Activated T-cell treated with anti-CD3 and anti-CD28 coated beads, Interleukin-2, amount 50 U/mL, for 72 hours (primary cell): ENCODE data around the gene TRAPPC13. TPM values are rescaled to one million over a fixed set of nuclear protein-coding genes. Genes with fewer than 3 reads are reported as not detected.

ENCODE experiments used
- ATAC-seq, 2 donors: fragments of 150-1000 bp; cut with Tn5 transposase; replicated peaks in 1 of 2; 2 replicates each; pipeline ENCODE4 v1.10.0; 2021; ENCODE audit warnings: moderate library complexity in 2 of 2, mild to moderate bottlenecking in 1 of 2
- DNase-seq, 2 donors: peaks; one replicate each; pipeline ENCODE4 v3.0.0; 2021 to 2022; ENCODE audit warnings: mixed read lengths in 1 of 2
- H3K27ac Mint-ChIP-seq: one replicate; pipeline ENCODE4 v1.8.0; 2022; ENCODE audit warnings: mild to moderate bottlenecking, moderate library complexity, mixed read lengths
- H3K27me3 Mint-ChIP-seq: one replicate; pipeline ENCODE4 v1.8.0; 2022; ENCODE audit warnings: low read depth, mixed read lengths
- H3K36me3 Mint-ChIP-seq, 2 donors: one replicate each; pipeline ENCODE4 v1.8.0; 2022; ENCODE audit warnings: mixed read lengths in 2 of 2, mild to moderate bottlenecking in 1 of 2; ENCODE audit not compliant: insufficient read depth in 2 of 2
- H3K4me1 Mint-ChIP-seq: one replicate; pipeline ENCODE4 v1.8.0; 2022; ENCODE audit warnings: low read depth, mixed read lengths
- H3K4me3 Mint-ChIP-seq, 2 donors: one replicate each; pipeline ENCODE4 v1.8.0; 2022; ENCODE audit warnings: mild to moderate bottlenecking in 2 of 2, mixed read lengths in 2 of 2, moderate library complexity in 2 of 2
- H3K9me3 Mint-ChIP-seq, 2 donors: one replicate each; pipeline ENCODE4 v1.8.0; 2022; ENCODE audit warnings: mixed read lengths in 2 of 2
- total RNA-seq, 2 donors: library from RNA; stranded (reverse); gene quantifications; one replicate each; pipeline ENCODE4 v1.2.3, GENCODE V29; 2022

TRAPPC13 gene
- total RNA-seq, 2 donors from 2014 or later = 23.4 to 29.5 TPM

DNA sequence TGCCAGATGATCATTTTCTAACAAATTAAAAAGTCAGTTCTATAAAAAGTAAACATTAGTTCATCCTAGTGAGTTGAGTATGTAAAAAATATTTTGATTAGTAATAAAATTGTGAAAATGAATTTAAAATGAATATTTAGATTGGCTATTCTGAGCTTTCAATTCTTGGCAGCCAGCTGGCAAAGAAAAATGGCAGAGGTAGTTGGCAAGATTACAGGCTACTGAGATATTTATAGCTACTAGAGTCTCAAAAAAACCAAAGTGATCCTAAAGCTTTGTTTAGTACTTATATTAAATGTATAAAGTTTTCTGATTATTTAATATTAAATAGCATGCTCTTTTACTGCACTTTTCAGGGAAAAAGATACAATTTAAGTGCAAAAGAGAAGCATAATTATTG is 72.1 kb downstream of the TRAPPC13 start:
- Mint-ChIP-seq H3K9me3 (no peaks in the 10 kb centered on the region), H3K4me3 (no peak overlapping the region), H3K4me1 (peaks cover 4% of the 10 kb centered on the region), H3K27ac (no peak overlapping the region), H3K27me3 (no peaks in the 10 kb centered on the region), H3K36me3 (peaks cover 10 to 17% of the 10 kb centered on the region in 2 donors)
- ATAC-seq (no peak), DNase-seq (no peak)

DNA sequence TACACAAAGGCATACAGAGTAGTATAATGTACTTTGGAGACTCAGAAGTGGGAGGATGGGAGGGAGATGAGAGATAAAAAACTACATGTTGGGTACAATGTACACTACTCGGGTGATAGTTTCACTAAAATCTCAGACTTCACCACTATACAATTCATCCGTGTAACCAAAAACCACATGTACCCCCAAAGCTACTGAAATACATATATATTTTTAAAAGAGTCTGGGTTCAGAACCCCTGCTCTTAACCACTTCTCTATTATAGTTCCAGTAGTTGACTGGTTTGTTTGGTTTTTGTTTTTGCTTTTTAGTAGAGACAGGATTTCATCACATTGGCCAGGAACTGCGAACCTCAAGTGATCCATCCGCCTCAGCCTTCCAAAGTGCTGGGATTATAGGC is 74.5 kb downstream of the TRAPPC13 start:
- Mint-ChIP-seq H3K9me3 (no peaks in the 10 kb centered on the region), H3K4me3 (no peak overlapping the region), H3K27ac (no peak overlapping the region), H3K27me3 (no peaks in the 10 kb centered on the region), H3K36me3 (peaks cover 10 to 19% of the 10 kb centered on the region in 2 donors), H3K4me1 (no peaks in the 10 kb centered on the region)
- DNase-seq (no peak), ATAC-seq (no peak)

DNA sequence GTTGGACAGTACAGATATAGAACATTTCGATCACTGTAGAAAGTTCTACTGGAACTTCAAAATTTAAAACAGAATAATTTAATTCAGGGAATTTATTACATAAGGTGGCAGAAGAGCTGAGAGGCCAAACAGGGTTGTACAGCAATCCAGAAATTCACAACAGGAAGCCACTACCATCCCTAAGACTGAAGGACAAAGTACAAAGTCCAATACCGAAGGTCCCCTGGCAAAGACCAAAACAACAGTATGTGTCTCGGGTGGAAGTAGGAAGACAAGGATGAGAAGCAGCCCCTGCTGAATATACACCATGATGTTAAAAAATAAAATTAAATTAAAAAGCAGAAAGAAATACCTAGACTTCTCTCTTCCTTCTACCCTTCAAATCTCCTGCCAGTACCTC is 77.2 kb downstream of the TRAPPC13 start:
- no peak for ATAC-seq
- H3K4me3 Mint-ChIP-seq = no peak overlapping the region
- no peak for DNase-seq
- no peaks in the 10 kb centered on the region for H3K4me1 Mint-ChIP-seq
- H3K27me3 Mint-ChIP-seq = no peaks in the 10 kb centered on the region
- H3K36me3 Mint-ChIP-seq = peaks cover 11 to 19% of the 10 kb centered on the region in 2 donors
- H3K27ac Mint-ChIP-seq = no peak overlapping the region
- no peaks in the 10 kb centered on the region for H3K9me3 Mint-ChIP-seq

DNA sequence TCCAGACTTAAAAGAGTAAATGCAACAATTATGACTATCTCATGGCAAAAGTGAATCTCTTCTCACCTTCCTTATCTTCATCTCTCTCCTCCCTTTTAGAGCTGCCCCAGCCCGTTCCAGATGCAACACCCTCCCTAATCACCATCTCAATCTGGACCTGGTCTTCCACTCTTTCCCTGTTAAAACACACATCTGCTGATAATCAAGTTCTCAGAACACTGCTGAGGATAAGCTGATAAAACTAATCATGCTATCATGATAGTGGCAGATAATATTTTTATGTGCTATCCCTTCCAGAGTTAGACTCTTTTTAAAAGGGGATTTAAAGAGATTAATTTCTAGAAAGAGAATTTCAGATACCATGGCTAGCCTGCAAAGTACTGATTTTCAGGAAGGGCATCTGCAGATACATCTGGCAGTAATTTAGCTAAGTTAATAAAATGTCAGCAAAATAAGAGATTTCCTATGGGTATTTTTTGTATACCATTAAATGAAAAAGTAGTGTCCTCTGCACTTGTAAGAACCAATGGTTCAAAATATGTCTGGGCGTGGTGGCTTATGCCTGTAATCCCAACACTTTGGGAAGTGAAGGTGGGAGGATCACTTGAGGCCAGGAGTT is 79.9 kb downstream of the TRAPPC13 start:
- Mint-ChIP-seq H3K36me3 (peaks cover 3 to 15% of the 10 kb centered on the region in 2 donors), H3K4me3 (no peak overlapping the region), H3K27ac (no peak overlapping the region), H3K4me1 (no peaks in the 10 kb centered on the region), H3K9me3 (no peaks in the 10 kb centered on the region), H3K27me3 (no peaks in the 10 kb centered on the region)
- no peak for ATAC-seq
- no peak for DNase-seq

DNA sequence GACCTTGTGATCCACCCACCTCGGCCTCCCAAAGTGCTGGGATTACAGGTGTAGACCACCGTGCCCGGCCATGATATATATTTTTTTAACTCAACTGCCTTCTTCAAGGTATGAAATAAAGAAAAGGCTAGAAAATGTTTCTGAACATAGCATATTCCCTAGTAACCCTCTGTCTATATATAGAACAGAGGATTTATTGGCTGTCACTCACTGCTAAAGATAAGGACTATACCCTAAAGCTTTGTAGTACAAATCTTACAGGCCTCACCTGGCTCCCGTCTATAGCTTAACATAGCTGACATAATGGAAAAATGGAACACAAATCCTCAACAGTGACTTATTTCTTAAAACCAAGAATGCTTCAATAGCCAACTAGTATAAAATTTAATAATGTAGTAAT is 82.8 kb downstream of the TRAPPC13 start:
- H3K36me3 Mint-ChIP-seq = peaks cover 2 to 8% of the 10 kb centered on the region in 2 donors
- H3K27me3 Mint-ChIP-seq = no peaks in the 10 kb centered on the region
- no peak for ATAC-seq
- DNase-seq = no peak
- H3K9me3 Mint-ChIP-seq = no peaks in the 10 kb centered on the region
- H3K4me3 Mint-ChIP-seq = no peak overlapping the region
- H3K27ac Mint-ChIP-seq = no peak overlapping the region
- no peaks in the 10 kb centered on the region for H3K4me1 Mint-ChIP-seq

DNA sequence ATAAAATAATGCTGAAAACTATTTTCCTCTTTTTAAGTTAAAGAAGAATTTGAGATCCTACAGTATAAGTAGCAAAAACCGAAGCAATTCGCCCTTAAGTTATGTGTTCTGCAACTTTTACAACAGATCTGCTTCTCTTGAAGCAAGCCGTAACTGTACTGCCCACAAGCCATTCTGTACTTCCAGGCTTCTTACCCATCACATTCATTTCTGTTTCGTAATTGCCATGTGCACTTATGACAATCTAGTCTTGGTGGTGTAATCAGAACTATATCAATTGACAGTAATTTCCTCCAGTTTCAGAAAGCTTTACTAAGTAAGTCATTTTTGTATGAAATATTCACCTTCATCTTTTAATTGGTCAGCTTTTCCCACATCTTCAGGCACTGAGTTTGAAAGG is 83.3 kb downstream of the TRAPPC13 start:
- no peak for ATAC-seq
- Mint-ChIP-seq H3K27ac (no peak overlapping the region), H3K36me3 (peaks cover 2 to 3% of the 10 kb centered on the region in 2 donors)

More for the DNA sequence above, 83.3 kb downstream of the TRAPPC13 start:
- no peak for DNase-seq
- H3K27me3 Mint-ChIP-seq = no peaks in the 10 kb centered on the region
- no peaks in the 10 kb centered on the region for H3K4me1 Mint-ChIP-seq
- no peaks in the 10 kb centered on the region for H3K9me3 Mint-ChIP-seq
- H3K4me3 Mint-ChIP-seq = no peak overlapping the region

Other genes with a start within 250 kb of the TRAPPC13 start
- gene ADAMTS6, start 143.1 kb upstream of the TRAPPC13 start, total RNA-seq = 1 to 10 TPM; 1.6 to 2.5 TPM
- 100 to 1,000 TPM in 1 of 2 donors, 10 to 100 TPM in 1; 70.5 to 104 TPM for gene CENPK, start 61.9 kb upstream of the TRAPPC13 start, total RNA-seq
- 10 to 100 TPM; 58.1 to 62.4 TPM for gene PPWD1, start 61.7 kb upstream of the TRAPPC13 start, total RNA-seq
- 1 to 10 TPM; 8.5 to 9.8 TPM for gene TRIM23, start 694 bp upstream of the TRAPPC13 start, total RNA-seq
- 1 to 10 TPM; 2.7 to 3.9 TPM for gene SHLD3, start within 50 bp of the TRAPPC13 start, total RNA-seq
- 10 to 100 TPM; 28.9 to 34.6 TPM for gene SGTB, start 97.1 kb downstream of the TRAPPC13 start, total RNA-seq
- 10 to 100 TPM in 1 of 2 donors, 1 to 10 TPM in 1; 7.3 to 17.0 TPM for gene NLN, start 97.2 kb downstream of the TRAPPC13 start, total RNA-seq